Testis (tissue), 3 donors: ENCODE data around the gene LEMD3. TPM values are rescaled to one million over a fixed set of nuclear protein-coding genes. Genes with fewer than 3 reads are reported as not detected.

Experiments used
- DNase-seq: peaks from one replicate; pipeline ENCODE4 v3.0.0-alpha.2; 2019
- H3K27ac ChIP-seq, 2 donors: fragments of 200-600 bp; sonication (generic); one replicate each; pipeline ENCODE4 v1.5.1; 2019
- H3K27me3 ChIP-seq: fragments of 200-600 bp; sonication (generic); one replicate; pipeline ENCODE4 v1.5.1; 2019
- H3K36me3 ChIP-seq: fragments of 200-600 bp; sonication (generic); one replicate; pipeline ENCODE4 v1.5.1; 2017; ENCODE audit warnings: low read depth; ENCODE audit errors: missing control alignments
- H3K4me1 ChIP-seq: fragments of 200-600 bp; sonication (generic); one replicate; pipeline ENCODE4 v1.5.1; 2019
- H3K4me3 ChIP-seq, 2 donors: fragments of 200-600 bp; sonication (generic); one replicate each; pipeline ENCODE4 v1.5.1; 2017 to 2019
- H3K9me3 ChIP-seq: fragments of 200-600 bp; sonication (generic); one replicate; pipeline ENCODE4 v1.5.1; 2017
- CTCF ChIP-seq, 3 experiments: fragments of 450-650 bp in 2 of 3; fragments of 200-600 bp in 1 of 3; sonication (generic) in 1 of 3; IDR thresholded peaks; one replicate each; pipeline ENCODE4 v1.5.1; 2016 to 2019; ENCODE audit warnings: antibody characterized with exemption in 3 of 3, mild to moderate bottlenecking in 2 of 3, moderate library complexity in 1 of 3
- POLR2A ChIP-seq: fragments of 450-650 bp; IDR thresholded peaks from one replicate; pipeline ENCODE4 v1.6.1; 2017; ENCODE audit warnings: antibody characterized with exemption, mild to moderate bottlenecking, moderate library complexity
- WGBS, 2 donors: methylation state at CpG; one replicate each; pipeline ENCODE4 v1.1.5; 2018; 5-methylcytosine and 5-hydroxymethylcytosine counted together
- intact Hi-C: fragments of 100-400 bp; cut with DNase I; formaldehyde crosslinking; loops from one replicate; pipeline ENCODE4 v1.15.1; 2023; ENCODE audit warnings: low total_unique reads
- polyA plus RNA-seq: library from polyadenylated mRNA; stranded (reverse); fragments of 350-450 nt; fragmentation: Illumina TruSeq; extraction: RNeasy Lipid Tissue Mini Kit (QIAGEN cat#74804); gene quantifications from one replicate; pipeline ENCODE4 v1.2.3, GENCODE V29; 2014; ENCODE audit warnings: low read depth, low replicate concordance; ENCODE audit not compliant: insufficient read depth
- total RNA-seq, 2 donors: library from RNA; depleted of rRNA; stranded (reverse); fragments of >200 nt; gene quantifications; one replicate each; pipeline ENCODE4 v1.2.3, GENCODE V29; 2016

The LEMD3 gene
- total and polyA plus RNA-seq, 3 donors from 2014 or later = 38.7 to 92.4 (median 72.4) TPM

DNA sequence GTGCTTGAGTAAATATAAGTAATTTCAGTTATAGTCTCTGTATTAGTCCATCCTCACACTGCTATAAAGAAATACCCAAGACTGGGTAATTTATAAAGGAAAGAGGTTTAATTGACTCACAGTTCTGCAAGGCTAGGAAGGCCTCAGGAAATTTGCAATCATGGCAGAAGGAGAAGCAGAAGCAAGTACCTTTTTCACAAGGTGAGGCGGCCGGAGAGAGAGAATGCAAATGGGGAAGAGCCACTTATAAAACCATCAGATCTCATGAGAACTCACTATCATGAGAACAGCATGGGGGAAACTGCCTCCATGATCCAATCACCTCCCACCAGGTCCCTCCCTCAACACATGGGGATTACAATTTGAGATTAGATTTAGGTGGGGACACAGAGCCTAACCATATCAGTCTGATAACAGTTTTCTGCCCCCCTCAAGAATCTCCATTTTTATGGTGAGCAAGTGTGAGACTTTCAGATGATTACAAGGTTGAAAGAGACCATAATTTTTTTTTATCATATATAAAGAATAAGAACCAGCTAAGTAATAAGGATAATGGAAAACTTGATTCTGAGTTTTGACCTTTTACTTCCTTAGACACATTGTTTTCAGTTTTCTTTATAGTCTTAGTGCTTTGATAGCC lies 35.6 kb downstream of the LEMD3 start:
- TF ChIP-seq POLR2A = no peak
- no peak for TF ChIP-seq CTCF (IDR thresholded peaks at IDR 0.05)
- DNase-seq = no peak
- WGBS, 2 donors = 95 to 98% methylated on average over 2 of the region's 2 CpGs
- H3K36me3 ChIP-seq = no peaks in the 10 kb centered on the region
- peaks cover 9% of the 10 kb centered on the region for H3K4me1 ChIP-seq
- H3K27me3 ChIP-seq = no peaks in the 10 kb centered on the region
- no peak overlapping the region for H3K4me3 ChIP-seq
- no peaks in the 10 kb centered on the region for H3K9me3 ChIP-seq
- no peak overlapping the region for H3K27ac ChIP-seq
- intact Hi-C loops = no loop called here

DNA sequence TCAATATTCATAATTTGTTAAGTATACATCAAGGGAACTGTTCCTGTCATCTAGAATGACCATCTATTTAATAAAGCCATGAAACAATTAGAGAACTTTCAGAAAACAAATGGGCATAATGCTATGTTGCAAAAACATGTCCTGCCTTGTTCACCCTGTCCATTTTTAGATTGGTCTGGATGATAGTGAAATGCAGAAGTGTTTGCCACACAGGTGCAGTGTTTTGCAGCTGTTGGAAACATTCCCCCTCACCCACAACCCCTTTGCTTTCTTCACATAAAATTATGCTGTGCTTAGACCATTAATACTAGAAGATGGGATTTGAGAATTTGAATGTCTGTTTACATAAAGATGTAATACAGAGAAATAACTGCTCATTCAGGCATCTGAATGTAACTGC lies 36.5 kb downstream of the LEMD3 start:
- intact Hi-C loops = no loop called here
- Histone ChIP-seq H3K27ac (no peak overlapping the region), H3K4me3 (no peak overlapping the region), H3K27me3 (no peaks in the 10 kb centered on the region), H3K4me1 (peaks cover 9% of the 10 kb centered on the region), H3K9me3 (no peaks in the 10 kb centered on the region), H3K36me3 (no peaks in the 10 kb centered on the region)
- no peak for DNase-seq
- TF ChIP-seq CTCF (IDR thresholded peaks at IDR 0.05) (no peak), POLR2A (no peak)

- Histone ChIP-seq H3K27me3 (no peaks in the 10 kb centered on the region), H3K4me1 (peaks cover 9% of the 10 kb centered on the region), H3K27ac (no peak overlapping the region), H3K4me3 (no peak overlapping the region), H3K36me3 (no peaks in the 10 kb centered on the region), H3K9me3 (no peaks in the 10 kb centered on the region)
- WGBS, 2 donors = 70 to 74% methylated on average over 2 of the region's 2 CpGs
- no peak for TF ChIP-seq POLR2A
- intact Hi-C loops = no loop called here
- DNase-seq = no peak
Observed at GRCh38 chr12:65208125-65208524, 38.7 kb downstream of the LEMD3 start.

DNA sequence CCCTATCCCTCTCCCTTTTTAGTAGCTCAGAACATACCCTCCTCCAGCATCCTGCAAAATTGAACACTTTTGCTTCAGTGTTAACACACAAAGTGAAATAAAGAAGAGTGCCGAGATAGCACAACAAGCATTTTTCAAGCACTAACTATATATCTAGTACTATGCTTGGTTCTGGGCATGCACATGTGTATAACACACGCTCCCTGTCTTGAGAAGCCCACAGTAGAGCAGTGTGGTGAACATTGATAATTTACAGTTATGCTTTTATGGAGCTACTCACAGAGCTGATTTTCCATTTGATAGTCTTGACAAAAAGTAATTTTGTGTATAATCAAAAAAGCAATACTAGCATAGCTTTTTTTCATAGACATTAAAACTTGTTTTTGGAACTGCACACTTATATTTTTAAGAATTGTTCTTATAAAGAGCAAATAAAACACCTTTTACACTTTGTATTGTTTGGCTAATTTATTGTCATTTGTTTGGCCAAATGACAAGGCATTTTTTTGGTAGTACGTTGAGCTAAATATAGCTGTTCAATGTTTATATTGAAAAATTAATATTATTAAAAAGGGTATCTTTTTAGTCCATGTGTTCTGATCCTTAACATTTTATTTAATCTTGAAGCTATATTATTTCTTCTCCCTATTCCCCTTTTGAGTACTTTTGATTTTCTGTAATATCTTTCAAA lies 39.7 kb downstream of the LEMD3 start:
- intact Hi-C loops = no loop called here
- H3K27ac ChIP-seq = no peak overlapping the region
- TF ChIP-seq CTCF (IDR thresholded peaks at IDR 0.05) = no peak
- no peak for TF ChIP-seq POLR2A
- H3K27me3 ChIP-seq = no peaks in the 10 kb centered on the region
- no peak overlapping the region for H3K4me3 ChIP-seq
- 65 to 66% methylated on average over 3 of the region's 3 CpGs for WGBS, 2 donors
- peaks cover 9% of the 10 kb centered on the region for H3K4me1 ChIP-seq
- no peaks in the 10 kb centered on the region for H3K36me3 ChIP-seq
- H3K9me3 ChIP-seq = no peaks in the 10 kb centered on the region
- no peak for DNase-seq

- no peak overlapping the region for H3K4me3 ChIP-seq
- no peaks in the 10 kb centered on the region for H3K36me3 ChIP-seq
- WGBS, 2 donors = 51 to 59% methylated on average over 2 of the region's 2 CpGs
- no peaks in the 10 kb centered on the region for H3K9me3 ChIP-seq
- H3K27me3 ChIP-seq = no peaks in the 10 kb centered on the region
- TF ChIP-seq CTCF (IDR thresholded peaks at IDR 0.05) = no peak
- TF ChIP-seq POLR2A = no peak
- DNase-seq = no peak
- H3K27ac ChIP-seq = no peak overlapping the region
- peaks cover 9% of the 10 kb centered on the region for H3K4me1 ChIP-seq
- intact Hi-C loops = no loop called here
Observed at GRCh38 chr12:65209655-65210043, 40.3 kb downstream of the LEMD3 start.
